Tongue (tissue), 2 donors: ENCODE data around the gene RAET1L. TPM values are rescaled to one million over a fixed set of nuclear protein-coding genes. Genes with fewer than 3 reads are reported as not detected.
"Not testable (repeated sequence)": the region's sequence is repeated elsewhere in the genome, so short reads cannot be mapped to it uniquely, and the experiment has no call there.

Experiments used
- DNase-seq: peaks from one replicate; pipeline ENCODE4 v3.0.0-alpha.2; 2015
- total RNA-seq: library from RNA; depleted of rRNA; stranded (reverse); fragments of >200 nt; gene quantifications from one replicate; pipeline ENCODE4 v1.2.3, GENCODE V29; 2014

The RAET1L gene
- total RNA-seq, 1 donor from 2014 or later = 3.3 TPM

GRCh38 chr6:149991472-149991795 lies 33.9 kb downstream of the RAET1L start:
- not testable (repeated sequence) for DNase-seq

- DNase-seq = no peak
Measured at GRCh38 chr6:149990661-149991471, 34.5 kb downstream of the RAET1L start.

DNA sequence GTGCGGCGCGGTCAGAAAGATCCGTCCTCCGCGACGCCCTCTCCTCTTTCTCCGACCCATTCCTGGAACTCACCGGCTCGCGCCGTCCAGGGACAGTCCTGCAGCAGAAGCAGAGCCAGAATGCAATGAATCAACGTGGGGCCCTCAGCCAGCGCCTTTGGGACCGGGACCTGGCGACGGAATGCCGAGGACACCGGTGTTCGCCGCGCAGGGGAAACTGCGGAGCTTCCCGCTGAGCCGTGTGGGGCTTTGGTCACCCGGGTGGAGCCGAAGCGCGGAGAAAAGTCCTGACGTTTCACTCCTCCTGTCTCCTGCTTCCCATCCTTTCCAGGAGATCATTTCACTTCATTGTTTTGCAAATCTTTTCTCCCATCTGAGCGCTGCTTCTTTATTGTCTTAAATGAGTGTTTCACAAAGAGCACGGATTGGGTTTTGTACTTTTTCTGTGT lies 35.1 kb downstream of the RAET1L start:
- no peak for DNase-seq

DNA sequence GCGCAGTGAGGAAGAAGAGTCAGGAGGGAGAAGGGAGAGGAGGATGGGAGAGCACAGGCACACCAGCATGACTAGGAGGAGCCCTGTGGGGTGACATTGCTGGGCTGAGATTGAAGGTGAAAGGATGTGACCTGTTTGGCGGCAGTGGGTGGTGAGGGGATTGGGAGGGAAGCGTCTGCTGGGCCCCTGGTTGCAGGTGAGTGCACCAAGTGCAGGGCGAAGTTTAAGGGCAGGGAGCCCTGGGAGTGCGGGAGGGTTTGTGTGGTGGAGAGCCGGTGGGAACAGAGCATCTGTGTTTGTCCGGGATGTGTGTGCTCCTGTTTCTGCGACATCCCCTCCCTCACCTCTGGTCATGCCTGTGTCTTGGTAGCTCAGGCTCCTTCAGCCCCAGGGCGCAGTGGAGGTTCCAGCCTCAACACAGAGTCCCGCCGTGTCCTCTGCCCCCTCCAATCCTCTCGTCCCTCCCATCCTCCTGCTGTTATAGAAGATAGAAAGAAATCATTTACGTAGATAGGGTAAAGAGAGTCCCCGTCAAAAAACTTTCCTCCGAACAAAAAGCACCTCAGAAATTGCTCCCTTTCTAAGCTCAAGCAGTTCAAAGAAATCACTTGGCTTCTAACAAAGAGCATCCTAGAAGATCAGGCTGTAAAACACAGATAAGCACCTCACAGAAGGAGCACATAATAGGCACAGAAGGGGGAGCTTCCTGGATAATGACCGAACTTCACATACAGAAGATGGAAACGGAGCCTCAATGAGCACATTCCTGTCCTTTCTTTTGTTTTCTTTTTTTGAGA lies 36.6 kb downstream of the RAET1L start:
- DNase-seq = no peak

DNA sequence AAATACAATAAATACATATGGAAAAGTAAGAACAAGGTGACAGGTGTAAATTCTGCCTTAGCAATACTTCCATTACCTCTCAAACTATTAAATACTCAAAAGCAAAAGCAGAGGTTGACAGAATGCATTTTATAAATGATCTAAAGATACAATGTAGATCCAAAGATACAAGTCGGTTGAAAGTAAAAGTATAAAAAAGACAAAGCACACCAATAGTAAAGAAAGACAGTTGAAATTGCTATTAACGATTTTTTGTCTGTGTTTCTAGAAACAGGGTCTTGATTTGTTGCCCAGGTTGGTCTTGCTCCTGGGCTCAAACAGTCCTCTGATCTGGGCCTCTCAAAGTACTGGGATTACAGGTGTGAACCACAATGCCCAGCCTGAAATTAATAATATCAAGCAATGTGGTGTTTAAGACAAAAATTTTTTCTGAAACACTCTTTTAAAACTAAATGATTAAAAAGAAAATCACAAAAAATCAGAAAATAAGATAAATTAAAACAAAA lies 37.7 kb downstream of the RAET1L start:
- no peak for DNase-seq

DNA sequence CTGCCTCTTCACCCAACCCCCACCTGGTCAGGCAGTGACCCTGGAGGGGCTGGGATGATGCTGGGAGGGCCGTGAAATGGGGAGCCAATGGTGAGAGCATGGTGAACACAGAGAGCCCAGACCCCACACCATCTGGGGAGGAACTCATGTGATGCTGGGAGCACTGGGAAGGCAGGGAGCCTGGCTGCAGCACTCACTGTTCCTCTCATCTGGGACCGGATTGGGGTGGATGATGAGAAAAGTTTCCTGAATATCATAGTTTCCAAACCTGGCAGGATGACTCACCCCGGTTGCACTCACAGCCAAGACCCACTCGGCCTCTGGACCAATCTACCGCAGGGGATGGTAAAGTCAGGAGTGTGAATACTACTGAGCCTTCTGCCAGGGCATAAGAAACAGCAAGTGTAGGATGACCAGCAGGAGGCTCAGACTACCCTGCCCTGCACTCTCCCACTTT lies 39.8 kb downstream of the RAET1L start:
- no peak for DNase-seq

DNA sequence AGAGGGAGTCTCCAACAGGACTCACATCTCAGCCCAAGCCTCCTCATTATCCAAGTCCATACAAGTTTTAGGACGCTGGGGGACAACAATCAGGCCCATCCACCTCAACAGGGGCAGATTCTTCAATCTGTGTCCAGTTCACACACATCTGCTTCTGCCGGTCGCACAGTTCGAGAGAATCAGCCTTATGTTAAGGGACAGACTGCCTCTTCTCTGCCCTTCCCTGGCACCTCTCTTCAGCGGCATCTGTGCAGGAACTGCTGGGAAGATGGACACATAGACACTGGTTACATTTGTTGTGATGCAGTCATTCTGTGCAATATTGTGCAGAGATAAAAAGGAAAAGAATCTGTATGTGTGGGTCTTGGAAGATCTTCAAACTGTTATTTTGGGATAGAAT lies 40.6 kb downstream of the RAET1L start:
- DNase-seq = no peak

DNA sequence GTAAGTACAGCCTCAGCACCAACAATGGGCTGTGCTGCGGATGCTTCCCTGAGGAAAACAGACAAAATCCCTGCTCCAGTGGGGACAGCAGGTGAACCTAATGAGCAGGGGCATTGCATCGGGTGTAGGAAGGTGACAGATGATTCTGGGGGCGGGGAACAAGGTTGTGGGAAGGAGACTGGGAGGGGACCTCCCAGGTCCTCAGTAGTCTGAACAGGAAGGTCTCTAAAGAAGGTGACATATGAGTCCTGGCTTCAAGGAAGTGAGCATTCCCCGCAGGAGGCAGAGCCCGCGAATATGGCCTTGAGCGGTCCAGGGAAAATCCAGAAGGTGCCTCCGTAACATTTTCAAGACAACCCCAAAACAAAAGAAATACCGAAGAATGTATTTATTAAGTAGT lies 42.2 kb downstream of the RAET1L start:
- DNase-seq = no peak

DNA sequence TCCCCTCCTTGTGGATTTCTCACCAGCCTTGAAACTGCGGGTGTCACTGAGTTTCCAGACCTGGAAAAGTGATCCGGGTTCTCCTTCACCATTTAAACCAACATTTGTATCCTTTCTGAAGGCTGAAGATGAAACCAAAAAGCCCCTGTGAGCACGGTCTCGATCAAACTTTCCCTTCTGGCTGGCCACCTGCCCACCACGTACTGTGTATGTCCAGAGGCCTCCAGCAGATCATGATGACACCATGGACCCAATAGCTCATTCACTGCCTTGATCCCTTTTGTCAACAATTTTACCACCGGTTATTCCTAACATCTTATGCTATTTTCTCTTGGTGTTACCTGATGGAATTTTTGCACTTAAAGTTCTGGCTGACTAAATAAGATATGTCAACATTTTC lies 46.0 kb downstream of the RAET1L start:
- no peak for DNase-seq

GRCh38 chr6:149978610-149979009 lies 46.7 kb downstream of the RAET1L start:
- DNase-seq = no peak

DNA sequence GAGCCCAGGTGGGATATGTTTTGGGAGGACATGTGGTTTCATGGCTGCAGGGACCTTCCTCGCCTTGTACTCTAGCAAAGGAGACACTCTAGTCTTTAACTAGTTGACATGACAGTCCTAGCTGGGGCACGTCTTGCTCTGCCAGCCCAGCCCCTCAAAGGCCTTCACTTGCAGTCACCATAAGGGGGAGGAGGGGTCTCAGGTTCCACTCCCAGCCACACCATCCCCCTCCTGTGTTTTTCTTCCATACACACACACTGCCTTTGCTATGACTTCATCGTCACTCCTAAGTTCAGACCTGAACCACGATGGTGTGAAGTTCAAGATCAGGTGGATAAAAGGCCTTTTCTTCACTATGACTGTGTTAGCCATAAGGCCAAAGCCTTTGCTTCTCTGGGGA lies 48.1 kb downstream of the RAET1L start:
- no peak for DNase-seq

DNA sequence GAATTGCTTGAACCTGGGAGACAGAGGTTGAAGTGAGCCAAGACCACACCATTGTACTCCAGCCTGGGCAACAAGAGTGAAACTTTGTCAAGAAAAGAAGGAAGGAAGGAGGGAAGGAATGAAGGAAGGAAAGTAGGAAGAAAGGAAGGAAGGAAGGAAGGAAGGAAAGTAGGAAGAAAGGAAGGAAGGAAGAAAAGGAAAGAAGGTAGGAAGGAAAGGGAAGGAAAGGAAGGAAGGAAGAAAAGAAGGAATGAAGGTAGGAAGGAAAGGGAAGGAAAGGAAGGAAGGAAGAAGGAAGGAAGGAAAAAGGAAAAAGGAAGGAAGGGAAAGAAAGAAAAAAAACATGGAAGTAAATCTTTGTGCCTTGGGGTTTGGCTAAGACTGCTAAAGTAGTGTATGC lies 49.9 kb downstream of the RAET1L start:
- no peak for DNase-seq

DNA sequence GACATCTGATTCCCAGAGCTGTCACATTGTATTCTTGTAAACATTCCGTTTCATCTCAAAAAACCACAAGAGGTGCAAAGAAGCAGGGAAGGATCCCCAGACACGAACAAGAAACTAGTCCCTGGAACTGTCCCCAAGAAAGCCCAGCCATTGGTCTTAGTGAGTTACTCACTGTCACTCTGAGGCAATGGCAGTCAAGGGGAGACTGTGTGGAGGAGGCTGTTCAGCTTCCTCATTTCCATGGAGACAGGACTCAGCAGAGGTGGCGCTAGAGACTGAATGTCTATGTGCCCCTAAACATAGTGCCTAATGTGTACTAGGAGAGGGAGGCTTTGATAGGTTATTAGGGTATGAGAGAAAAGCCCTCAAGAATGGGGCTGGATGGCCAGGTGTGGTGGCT lies 50.5 kb downstream of the RAET1L start:
- no peak for DNase-seq

GRCh38 chr6:149974394-149974793 lies 50.9 kb downstream of the RAET1L start:
- DNase-seq = not testable (repeated sequence)

GRCh38 chr6:149969635-149970034 lies 55.7 kb downstream of the RAET1L start:
- DNase-seq = no peak

GRCh38 chr6:149968909-149969308 lies 56.4 kb downstream of the RAET1L start:
- not testable (repeated sequence) for DNase-seq

Other genes with a start within 250 kb of the RAET1L start
- 38.5 TPM for gene LRP11, start 161.2 kb downstream of the RAET1L start, total RNA-seq
- gene RAET1E, start 127.4 kb downstream of the RAET1L start, total RNA-seq = 8.8 TPM
- gene RAET1G, start 102.4 kb downstream of the RAET1L start, total RNA-seq = 1.1 TPM
- gene ULBP2, start 83.5 kb downstream of the RAET1L start, total RNA-seq = not detected
- gene ULBP1, start 61.6 kb downstream of the RAET1L start, total RNA-seq = 0.41 TPM
- 1.8 TPM for gene ULBP3, start 43.6 kb upstream of the RAET1L start, total RNA-seq
- gene PPP1R14C, start 117.5 kb upstream of the RAET1L start, total RNA-seq = 42.3 TPM